T-helper 1 cell (primary cell): Measurements from ENCODE around the gene HECTD1.
A peak's percentile ranks its signal among the peaks of the same experiment; 100 is the strongest.
"Not testable (repeated sequence)": the region's sequence is repeated elsewhere in the genome, so short reads cannot be mapped to it uniquely, and the experiment has no call there.

ENCODE experiments used
- DNase-seq, 5 donors: peaks; one replicate each; pipeline ENCODE4 v3.0.0-alpha.2; 2012 to 2020
- total RNA-seq, 4 donors: gene quantifications; one replicate each; lab custom pipeline; 2026; lab: John Stamatoyannopoulos, UW

Gene HECTD1
- total RNA-seq, result 256 to 330 (median 276) reads per million in 4 donors

DNA sequence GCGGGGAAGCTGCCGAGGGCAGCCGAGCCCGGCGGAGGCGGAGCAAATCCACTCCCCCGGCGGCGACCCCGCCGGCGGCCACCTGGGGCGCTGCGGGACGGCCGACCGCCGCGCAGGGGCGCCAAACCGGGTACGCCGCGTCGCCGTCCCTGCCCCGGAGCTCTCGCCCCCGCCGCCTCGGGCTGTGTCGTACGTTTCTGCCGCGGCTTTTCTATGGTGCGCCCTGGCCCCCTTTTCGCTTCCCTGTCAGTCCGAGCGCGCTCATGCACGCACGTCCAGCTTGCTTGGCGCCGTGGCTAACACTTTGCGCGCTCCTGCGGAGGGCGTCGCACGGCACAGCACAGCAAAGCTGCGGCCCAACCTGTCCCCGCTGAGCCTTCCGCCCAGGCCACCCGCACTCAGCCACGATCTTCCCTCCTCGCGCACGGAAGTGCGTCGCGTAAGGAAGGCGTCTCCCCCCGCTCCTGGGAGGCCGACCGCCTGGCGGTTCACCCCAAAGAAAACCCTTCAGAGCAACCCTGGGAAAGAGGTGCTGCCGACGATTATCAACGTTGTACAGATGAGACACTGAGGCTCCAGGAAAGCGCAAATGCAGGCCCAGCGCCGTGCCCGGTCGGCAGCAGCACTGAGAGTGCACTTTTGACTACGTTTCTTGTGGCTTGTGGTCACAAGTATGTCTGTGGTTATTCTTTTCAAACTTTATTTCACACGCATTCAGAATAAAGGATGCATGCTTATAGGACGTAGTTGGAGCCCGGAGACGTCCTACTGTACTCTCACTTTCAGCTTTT, at the start of gene HECTD1:
TSS of gene HECTD1 (minus strand) at position 39 of the 791 bp plus-strand sequence. CDS start 1,857 bp downstream, outside the sequence.
- peak; percentile 77 to 93 (median 81) for DNase-seq

DNA sequence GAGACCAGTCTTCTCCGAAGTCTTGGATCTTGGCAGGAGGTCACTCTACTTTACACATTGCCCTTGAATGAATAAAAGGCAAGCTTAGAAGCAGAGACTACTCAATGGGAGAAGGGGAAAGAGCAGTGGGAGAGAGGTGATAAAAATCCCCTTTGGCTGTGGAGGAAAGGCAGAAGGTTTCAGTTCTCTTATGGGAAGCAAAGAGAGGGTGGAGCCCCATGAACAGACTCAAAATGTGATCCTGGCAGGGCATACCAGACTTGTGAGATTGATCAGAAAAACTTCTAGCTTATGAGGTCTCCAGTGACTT, 49.6 kb upstream of the HECTD1 start:
- no peak for DNase-seq

DNA sequence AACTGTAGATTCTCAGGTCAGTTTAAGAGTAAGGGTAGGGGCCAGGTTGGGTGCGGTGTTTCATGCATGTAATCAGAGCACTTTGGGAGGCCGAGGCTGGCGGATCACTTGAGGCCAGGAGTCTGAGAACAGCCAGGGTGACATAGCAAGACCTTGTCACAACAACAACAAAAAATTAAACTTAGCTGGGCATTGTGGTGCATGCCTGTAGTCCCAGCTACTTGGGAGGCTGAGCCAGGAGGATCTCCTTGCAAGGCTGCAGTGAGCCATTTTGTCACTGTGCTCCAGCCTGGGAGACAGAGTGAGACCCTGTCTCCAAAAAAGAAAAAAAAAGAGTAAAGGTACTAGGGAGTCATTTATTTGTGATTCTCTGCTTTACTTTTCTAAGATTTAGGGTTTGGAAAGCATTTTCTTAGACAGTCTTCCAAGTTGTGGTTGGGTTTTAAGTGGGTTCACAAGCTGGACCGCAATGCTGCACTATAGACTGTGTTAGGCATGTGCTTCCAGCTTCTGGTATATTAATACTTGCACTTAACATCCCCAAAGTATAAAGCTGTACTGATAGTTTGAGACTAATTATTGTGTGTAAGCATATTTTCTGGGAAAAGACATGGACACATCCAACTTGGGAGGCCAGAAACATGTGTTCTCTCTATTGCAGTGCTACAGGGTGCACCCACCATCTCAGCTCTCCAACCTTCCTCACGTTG, 49.1 kb upstream of the HECTD1 start:
- DNase-seq, result no peak

DNA sequence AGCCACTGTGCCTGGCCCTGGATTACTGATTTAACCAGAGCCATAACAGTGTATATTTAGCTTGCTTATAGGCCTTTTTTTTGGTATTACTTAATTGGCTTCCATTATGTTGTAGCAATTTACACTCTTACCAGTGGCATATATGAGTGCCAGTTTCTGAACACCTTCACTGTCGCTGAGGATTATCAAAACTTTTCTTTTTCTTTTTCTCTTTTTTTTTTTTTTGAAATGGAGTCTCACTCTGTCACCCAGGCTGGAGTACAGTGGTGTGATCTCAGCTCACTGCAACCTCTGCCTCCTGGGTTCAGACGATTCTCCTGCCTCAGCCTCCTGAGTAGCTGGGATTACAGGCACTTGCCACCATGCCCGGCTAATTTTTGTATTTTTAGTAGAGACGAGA, 48.3 kb upstream of the HECTD1 start:
- DNase-seq, result not testable (repeated sequence)

DNA sequence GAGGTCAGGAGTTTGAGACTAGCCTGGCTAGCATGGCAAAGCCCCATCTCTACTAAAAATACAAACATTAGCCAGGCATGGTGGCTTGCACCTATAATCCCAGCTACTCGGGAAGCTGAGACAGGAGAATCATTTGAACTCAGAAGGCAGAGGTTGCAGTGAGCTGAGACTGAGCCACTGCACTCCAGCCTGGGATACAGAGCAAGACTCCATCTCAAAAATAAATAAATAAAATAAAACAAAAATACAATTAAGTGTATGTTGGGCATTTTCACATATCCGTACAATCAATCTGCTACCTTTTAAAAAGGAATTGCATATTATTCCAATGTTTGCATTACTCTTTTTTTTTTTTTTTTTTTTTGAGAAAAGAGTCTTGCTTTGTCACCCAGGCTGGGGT, 47.7 kb upstream of the HECTD1 start:
- DNase-seq, result no peak

DNA sequence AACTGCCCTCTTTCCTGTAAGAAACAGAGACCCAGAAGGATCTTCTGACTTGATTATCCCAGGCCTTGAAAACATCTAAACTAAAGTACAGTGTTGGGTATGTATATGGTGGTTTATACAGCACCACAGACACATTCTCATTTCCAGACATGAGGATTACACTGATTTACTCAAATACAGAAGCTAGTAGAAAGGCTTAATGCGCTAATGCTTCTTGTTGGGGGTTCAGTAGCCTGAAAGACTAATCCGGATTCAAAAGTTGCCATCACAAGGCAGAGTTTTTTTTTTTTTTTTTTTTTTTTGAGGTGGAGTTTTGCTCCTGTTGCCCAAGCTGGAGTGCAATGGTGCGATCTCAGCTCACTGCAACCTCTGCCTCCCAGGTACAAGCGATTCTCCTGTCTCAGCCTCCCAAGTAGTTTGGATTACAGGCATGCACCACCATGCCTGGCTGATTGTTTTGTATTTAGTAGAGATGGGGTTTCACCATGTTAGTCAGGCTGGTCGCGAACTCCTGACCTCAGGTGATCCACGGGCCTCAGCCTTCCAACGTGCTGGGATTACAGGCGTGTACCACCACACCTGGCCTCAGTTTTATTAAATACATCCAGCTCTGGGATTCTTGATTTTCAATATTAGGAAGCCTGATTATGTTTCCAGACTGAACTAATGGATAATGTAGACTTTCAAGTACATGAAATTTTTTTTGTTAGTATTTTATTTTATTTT, 46.3 kb upstream of the HECTD1 start:
- no peak for DNase-seq

DNA sequence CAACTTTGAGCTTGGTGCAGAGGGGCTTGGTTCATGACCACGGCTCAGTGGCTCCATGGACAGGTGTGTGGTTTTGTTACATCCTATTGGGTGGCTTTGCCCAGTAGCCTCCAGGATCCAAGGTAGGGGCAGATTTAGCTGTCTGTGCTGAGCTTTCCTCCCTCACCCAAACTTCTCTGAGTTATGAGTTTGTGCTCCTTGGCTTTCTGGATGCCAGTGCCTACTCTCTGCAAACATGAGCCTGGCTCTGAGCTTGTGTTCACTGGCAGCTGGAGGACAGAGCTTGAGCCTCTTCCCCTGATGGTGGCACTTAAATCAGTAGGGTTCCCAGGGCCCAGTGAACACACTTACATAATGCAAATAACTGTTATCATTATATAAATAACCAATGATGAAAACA, 45.3 kb upstream of the HECTD1 start:
- no peak for DNase-seq

DNA sequence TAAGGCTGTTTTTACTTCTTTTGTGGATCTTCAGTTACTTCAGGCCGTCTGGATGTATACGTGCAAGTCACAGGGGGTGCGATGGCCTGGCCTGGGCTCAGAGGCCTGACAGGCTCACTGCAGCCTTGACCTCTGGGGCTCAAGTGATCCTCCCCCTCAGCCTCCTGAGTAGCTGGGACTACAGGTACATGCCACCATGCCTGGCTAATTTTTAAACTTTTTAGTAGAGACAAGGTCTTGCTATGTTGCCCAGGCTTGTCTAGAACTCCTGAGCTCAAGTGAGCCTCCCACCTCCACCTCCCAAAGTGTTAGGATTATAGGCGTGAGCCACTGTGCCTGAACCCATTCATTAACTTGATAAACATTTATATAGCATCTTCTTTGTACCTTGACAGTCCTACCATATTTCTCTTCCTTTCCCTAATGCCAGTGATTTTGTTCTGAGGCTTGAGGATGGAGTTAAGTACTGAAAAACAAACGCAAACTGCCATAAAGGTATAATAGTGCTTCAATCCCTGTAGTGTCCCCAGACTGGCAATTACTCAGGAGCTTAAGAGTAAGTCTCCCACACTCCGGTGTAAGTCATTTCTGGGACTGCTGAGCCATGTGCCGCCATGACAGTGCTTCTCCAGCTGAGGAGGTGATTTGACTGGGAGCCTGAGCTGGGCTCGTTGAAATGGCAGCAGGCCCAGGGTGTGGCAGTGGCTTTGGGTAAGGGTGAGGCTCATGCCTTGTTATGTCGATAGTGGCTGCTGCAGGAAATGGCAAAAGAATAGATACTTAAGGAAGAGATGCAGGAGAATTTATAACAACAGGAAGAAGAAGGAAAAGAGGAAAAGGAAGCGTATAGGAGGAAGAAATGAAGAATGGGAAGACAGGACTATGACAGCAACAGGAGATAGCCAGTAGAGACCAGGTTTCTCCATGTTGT, 43.7 kb upstream of the HECTD1 start:
- no peak for DNase-seq

DNA sequence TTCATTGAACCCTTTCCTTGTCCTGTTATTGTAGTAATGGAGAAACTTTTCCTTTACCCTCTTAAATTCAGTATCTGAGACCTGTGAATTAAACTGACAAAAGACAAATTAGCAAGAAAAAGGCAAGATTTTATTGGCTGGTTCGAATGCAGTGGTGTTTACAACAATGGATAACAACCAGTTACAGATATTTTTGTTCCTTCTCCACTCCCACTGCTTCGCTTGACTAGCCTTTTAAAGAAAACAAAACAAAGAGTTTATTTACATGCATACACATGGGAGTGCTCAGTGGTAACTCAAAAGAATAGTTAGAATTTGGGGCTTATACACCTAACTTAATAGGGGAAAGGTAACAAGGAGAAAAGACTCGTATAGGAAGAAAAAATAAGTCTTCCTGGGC, 37.0 kb upstream of the HECTD1 start:
- no peak for DNase-seq

DNA sequence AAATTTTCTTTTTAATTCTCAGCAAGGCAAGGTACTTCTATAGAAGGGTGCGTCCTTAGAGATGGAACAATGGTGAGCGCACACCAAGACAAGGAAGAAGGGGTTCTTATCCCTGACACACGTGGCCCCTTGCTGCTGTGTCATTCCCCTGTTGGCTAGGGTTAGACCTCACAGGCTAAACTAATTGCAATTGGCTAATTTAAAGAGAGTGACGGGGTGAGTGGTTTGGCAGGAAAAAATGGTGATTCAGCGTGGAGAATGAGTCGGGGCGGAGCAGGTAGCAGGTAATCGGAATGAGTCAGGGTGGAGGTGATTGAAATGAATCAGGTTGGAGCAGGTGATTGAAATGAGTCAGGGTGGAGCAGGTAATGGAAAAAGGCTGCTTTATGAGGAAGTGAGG, 36.3 kb upstream of the HECTD1 start:
- DNase-seq, result no peak

DNA sequence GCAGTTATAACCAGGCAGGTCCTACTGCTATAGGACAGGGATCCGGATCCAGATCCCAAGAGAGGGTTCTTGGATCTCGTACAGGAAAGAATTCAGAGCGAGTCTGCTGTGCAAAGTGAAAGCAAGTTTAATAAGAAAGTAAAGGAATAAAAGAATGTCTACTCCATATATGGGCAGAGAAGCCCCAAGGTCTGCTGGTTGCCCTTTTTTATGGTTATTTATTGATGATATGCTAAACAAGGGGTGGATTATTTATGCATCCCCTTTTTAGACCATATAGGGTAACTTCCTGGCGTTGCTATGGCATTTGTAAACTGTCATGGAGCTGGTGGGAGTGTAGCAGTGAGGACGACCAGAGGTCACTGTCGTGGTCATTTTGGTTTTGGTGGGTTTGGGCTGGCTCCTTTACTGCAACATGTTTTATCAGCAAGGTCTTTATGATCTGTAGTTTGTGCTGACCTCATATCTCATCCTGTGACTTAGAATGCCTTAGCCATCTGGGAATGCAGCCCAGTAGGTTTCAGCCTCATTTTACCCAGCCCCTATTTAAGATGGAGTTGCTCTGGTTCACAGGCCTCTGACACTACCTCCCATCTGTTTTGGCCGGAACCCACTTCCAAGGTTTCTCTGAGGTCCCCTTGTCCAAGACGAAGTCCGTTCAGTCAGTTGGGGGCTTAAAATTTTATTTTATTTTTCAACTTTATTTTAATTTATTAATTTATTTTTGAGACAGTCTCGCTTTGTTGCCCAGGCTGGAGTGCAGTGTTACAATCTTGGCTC, 34.8 kb upstream of the HECTD1 start:
- DNase-seq, result not testable (repeated sequence)

DNA sequence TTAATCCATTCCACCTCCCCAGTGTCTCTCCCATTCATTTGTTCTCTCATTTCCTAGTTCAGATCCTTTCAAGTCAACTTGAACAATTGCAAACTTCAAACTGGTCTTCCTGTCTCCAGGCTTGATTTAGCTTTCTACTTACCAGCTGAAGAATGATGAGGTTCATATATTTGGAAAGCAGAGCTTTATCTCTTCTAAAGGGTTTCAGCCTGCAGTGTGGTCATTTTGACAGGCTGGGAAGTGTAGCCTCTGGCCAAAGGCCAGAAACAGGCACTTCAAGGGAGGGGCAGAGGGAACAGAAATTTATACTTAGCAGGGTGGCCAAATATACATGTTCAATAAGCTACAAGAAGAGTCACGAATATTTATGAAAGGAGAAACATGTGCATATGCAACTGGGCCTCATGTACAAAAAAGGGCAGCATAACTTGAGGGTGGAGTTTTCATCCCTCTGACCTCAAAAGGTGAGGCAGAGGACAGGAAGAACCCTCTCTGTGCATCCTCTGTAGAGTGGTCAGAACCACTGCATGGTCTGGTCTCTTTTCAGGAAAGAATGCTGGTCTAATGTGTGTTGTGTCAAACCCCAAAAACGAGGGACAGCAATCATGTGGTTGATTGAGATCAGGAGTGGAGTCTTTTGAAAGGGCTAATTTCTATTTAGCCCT, 34.0 kb upstream of the HECTD1 start:
- no peak for DNase-seq

DNA sequence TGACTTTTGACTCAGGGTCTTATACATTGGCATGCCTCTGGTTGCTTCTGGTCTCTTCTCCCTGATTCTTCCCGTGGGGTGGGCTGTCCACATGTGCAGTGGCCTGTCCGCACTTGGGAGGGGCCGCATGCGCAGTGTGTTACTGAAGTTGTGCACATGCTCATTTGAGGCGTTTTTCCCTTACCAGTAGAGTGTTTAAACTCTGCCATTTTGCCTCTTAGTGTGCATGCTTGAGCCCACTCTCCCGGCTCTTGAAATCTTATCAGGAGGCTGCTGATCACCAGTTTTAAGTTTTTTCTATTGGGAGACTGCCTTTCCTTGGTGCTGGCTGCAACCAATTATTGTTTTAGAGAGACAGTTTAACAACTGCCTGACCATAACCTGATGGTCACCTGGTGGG, 32.1 kb upstream of the HECTD1 start:
- DNase-seq, result no peak

DNA sequence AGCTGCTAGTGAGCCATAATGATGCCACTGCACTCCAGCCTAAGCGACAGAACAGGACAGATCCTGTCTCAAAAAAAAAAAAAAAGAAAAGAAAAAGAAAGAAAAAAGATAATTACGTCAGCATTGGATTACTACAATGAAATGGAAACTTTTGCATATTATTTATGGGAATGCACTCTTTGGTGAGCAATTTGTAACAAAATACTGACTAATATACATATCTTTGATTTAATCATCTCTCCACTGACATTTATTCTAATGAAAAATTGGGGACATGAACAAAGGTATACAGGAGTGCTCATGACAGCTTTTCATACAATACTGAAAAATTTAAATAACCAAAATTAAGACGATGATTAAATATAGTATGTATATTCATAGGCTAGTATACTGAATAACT, 27.9 kb upstream of the HECTD1 start:
- DNase-seq, result no peak

DNA sequence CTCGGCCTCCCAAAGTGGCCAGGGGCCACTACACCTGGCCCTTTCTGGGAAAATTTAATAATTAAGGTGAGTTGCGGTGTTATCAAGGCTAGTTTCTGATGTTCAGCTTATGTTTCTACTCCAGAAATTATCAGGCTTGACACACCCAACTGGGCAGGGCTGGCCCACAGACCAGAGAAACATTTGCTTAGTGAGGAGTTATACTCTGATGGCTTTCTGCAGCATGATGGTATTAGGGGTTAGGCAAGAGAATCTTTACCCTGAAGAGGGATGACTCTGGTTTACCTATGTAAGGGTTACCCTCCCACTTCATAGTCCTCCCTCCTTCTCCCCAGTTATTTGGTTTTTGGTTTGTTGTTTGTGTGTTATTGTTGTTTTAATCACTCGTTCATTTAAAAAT, 24.5 kb upstream of the HECTD1 start:
- DNase-seq, result no peak

DNA sequence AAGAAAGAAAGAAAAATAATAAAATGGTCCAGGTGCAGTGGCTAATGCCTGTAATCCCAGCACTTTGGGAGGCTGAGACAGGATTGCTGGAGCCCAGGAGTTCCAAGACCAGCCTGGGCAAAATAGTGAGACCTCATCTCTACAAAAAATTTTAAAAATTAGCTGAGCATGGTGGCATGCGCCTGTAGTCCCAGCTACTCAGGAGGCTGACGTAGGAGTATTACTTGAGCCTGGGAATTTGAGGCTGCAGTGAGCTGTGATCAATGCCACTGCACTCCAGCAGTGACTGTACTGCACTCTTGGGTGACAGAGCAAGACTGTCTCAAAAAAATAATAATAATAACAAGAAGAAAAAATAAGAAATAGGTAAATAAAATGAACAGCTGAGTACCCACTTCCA, 23.7 kb upstream of the HECTD1 start:
- not testable (repeated sequence) for DNase-seq

DNA sequence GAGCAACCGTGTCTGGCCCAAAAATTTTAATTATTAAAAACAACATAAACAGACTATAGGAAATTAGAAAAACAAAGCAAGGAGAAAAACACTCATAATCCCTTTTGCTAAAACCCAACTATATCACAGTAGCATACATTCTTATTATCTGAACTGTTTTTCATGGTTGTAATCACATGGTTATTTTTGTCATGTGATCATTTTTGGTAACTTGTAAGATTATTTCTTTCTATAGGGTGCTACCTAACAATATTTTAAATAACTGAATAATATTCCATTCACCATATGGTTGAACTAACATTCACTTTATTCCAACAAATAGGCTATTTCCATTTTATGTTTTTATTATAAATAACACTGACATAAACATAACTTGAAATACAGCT, 23.0 kb upstream of the HECTD1 start:
- DNase-seq, result no peak

DNA sequence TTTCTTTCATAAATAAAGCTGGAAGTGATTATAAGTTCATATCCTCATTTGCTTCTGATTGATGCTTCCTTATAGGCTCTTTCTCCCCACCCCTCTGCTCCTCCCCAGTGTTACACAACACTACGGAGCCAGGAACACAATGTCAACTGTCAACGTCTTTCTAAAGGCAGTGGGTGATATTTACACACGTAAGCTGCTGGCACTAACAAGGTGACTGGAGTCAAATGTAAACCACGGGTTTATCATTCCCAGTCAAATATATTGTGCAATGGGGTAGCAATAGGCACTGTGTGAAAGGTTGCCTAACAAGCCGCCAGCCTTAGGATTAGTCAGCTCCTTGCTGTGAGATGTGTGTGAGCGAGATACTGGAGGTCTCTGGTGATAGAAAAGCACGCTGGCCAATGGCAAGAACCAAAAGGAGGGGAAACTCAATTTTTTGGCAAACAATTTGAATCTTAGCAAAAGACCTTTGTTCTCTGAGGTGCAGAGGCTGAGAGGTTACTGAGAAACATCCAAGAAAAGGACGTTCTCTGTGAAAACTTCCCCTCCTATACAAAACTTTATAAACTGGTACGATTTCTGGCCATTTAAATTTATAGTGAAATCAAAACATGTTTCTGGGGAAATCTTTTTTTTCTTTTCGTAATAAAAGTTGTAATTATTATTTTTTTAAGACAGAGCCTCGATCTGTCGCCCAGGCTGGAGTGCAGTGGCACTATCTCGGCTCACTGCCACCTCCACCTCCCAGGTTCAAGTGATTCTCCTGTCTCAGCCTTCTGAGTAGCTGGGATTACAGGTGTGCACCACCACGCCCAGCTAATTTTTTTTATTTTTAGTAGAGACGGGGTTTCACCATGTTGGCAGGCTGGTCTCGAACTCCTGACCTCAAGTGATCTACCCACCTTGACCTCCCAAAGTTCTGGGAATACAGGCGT, 22.3 kb upstream of the HECTD1 start:
- DNase-seq, result no peak

DNA sequence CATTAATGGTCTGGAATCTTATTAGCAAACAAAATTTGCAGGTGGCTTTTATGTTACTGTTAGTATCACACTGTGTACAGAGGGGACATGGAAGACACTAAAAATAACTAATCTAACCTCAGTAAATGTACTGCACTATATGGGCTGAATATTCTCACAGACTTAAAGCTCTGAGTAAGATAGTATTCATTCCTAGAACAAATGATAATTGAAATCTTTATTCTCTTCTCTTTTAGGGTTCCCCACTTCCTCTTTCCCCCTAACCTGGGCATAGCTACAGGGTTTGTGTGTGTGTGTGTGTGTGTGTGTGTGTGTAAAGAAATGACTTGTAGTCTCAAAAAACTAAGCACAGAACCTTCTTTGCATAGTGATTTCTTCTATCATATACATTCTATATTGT, 21.4 kb upstream of the HECTD1 start:
- no peak for DNase-seq

DNA sequence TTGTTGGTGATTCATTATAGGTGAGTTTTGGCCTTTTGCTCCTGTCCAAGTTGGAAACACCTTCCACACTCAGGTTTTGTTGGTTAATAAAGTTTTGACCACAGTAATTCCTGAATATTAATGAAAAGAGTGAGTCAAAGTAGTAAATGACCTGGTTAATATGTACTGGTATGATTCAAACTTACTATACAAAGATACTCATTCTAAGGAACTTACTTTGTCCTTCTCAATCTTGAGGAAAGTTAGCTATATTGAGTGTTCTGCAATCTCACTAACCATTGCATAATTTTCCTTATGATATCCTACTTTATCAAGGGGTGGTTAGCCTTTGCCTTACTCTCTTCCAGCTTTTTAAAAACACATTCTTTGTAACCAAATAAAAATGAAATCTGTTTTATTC, 20.9 kb upstream of the HECTD1 start:
- no peak for DNase-seq
